ENCODE measurements around the gene PER3.

Gene PER3

GRCh38 chr1:7755448-7755847 is 28.6 kb upstream of the PER3 start:
- Mint-ChIP-seq H3K36me3 (ENCODE audit: low read depth) (no peaks in the 10 kb centered on the region), H3K4me1 (peaks cover 36% of the 10 kb centered on the region), H3K27ac (peak overlapping the region; percentile 50), H3K27me3 (ENCODE audit: low read depth, poor library complexity) (peaks cover 2% of the 10 kb centered on the region), H3K4me3 (no peak overlapping the region), H3K9me3 (no peaks in the 10 kb centered on the region)
- no peak for DNase-seq
- peak; percentile 44 for TF ChIP-seq CTCF (IDR thresholded peaks at IDR 0.05)

- Mint-ChIP-seq H3K9me3 (no peaks in the 10 kb centered on the region), H3K4me1 (peaks cover 10% of the 10 kb centered on the region), H3K27me3 (ENCODE audit: low read depth, poor library complexity) (no peaks in the 10 kb centered on the region), H3K36me3 (ENCODE audit: low read depth) (no peaks in the 10 kb centered on the region), H3K27ac (no peak overlapping the region), H3K4me3 (no peak overlapping the region)
- TF ChIP-seq CTCF (IDR thresholded peaks at IDR 0.05), result no peak
- DNase-seq, result no peak
These were observed 23.8 kb upstream of the PER3 start for GRCh38 chr1:7760245-7760644.

GRCh38 chr1:7761103-7761502 is 23.0 kb upstream of the PER3 start:
- no peak for DNase-seq
- no peaks in the 10 kb centered on the region for H3K36me3 Mint-ChIP-seq (ENCODE audit: low read depth)
- H3K27ac Mint-ChIP-seq, result no peak overlapping the region
- no peaks in the 10 kb centered on the region for H3K27me3 Mint-ChIP-seq (ENCODE audit: low read depth, poor library complexity)
- no peak for TF ChIP-seq CTCF (IDR thresholded peaks at IDR 0.05)
- no peak overlapping the region for H3K4me3 Mint-ChIP-seq
- H3K9me3 Mint-ChIP-seq, result no peaks in the 10 kb centered on the region
- H3K4me1 Mint-ChIP-seq, result peaks cover 2% of the 10 kb centered on the region

- Mint-ChIP-seq H3K27me3 (ENCODE audit: low read depth, poor library complexity) (no peaks in the 10 kb centered on the region), H3K4me1 (peaks cover 11% of the 10 kb centered on the region), H3K36me3 (ENCODE audit: low read depth) (peaks cover 2% of the 10 kb centered on the region), H3K27ac (no peak overlapping the region), H3K9me3 (no peaks in the 10 kb centered on the region), H3K4me3 (no peak overlapping the region)
- DNase-seq, result no peak
- no peak for TF ChIP-seq CTCF (IDR thresholded peaks at IDR 0.05)
These were observed 16.9 kb upstream of the PER3 start for GRCh38 chr1:7767176-7767575.

- no peak overlapping the region for H3K27ac Mint-ChIP-seq
- no peaks in the 10 kb centered on the region for H3K9me3 Mint-ChIP-seq
- DNase-seq, result no peak
- H3K4me3 Mint-ChIP-seq, result no peak overlapping the region
- H3K36me3 Mint-ChIP-seq (ENCODE audit: low read depth), result peaks cover 14% of the 10 kb centered on the region
- no peak for TF ChIP-seq CTCF (IDR thresholded peaks at IDR 0.05)
- H3K27me3 Mint-ChIP-seq (ENCODE audit: low read depth, poor library complexity), result no peaks in the 10 kb centered on the region
- peaks cover 25% of the 10 kb centered on the region for H3K4me1 Mint-ChIP-seq
These were observed 15.5 kb upstream of the PER3 start for GRCh38 chr1:7768583-7768982.

- no peak for DNase-seq
- Mint-ChIP-seq H3K4me3 (peak overlapping the region; percentile 53), H3K27me3 (ENCODE audit: low read depth, poor library complexity) (no peaks in the 10 kb centered on the region), H3K27ac (no peak overlapping the region), H3K9me3 (no peaks in the 10 kb centered on the region), H3K4me1 (peaks cover 27% of the 10 kb centered on the region), H3K36me3 (ENCODE audit: low read depth) (peaks cover 27% of the 10 kb centered on the region)
- no peak for TF ChIP-seq CTCF (IDR thresholded peaks at IDR 0.05)
These were observed 14.2 kb upstream of the PER3 start for GRCh38 chr1:7769673-7770412.

Measured in nephron progenitor cell (in vitro differentiated cells).